PC-9 (cell line): ENCODE data around the gene CHSY1. TPM values are rescaled to one million over a fixed set of nuclear protein-coding genes. Genes with fewer than 3 reads are reported as not detected.

Source experiments
- BruUV-seq: library from RNA; stranded (reverse); fragments of 400-500 nt; replicated peaks from 2 replicates; lab custom pipeline; 2021; lab: Mats Ljungman, UMichigan
- CTCF ChIA-PET: fragments of 300-600 bp; sonication (Branson Sonifier 250); formaldehyde crosslinking; loops from one replicate; lab custom pipeline; 2022; ENCODE audit warnings: antibody characterized with exemption; lab: Charles Lee
- POLR2A ChIA-PET: fragments of 300-600 bp; sonication (Branson Sonifier 250); formaldehyde crosslinking; loops from one replicate; lab custom pipeline; 2022; ENCODE audit warnings: antibody characterized with exemption; ENCODE audit not compliant: unreplicated experiment; lab: Charles Lee
- DNase-seq, 2 experiments: peaks; one replicate each; pipeline versions ENCODE4 v3.0.0 to v3.0.0-alpha.2; 2015 to 2022; ENCODE audit warnings: mixed read lengths in 1 of 2
- H2AFZ ChIP-seq: fragments of 200-600 bp; sonication (generic); 2 replicates; pipeline ENCODE4 v1.8.1; 2017; ENCODE audit warnings: antibody characterized with exemption
- H3F3A ChIP-seq: fragments of 200-600 bp; sonication (generic); 2 replicates; pipeline ENCODE4 v1.8.1; 2017; ENCODE audit warnings: antibody characterized with exemption, mild to moderate bottlenecking, low read depth; ENCODE audit not compliant: insufficient read depth
- H3K27ac ChIP-seq: fragments of 200-600 bp; sonication (generic); 2 replicates; pipeline ENCODE4 v1.6.1; 2016; ENCODE audit warnings: mixed run types
- H3K27me3 ChIP-seq: fragments of 200-600 bp; sonication (generic); 2 replicates; pipeline ENCODE4 v1.6.1; 2016; ENCODE audit warnings: low read depth, mixed run types; ENCODE audit not compliant: insufficient read depth
- H3K36me3 ChIP-seq: fragments of 200-600 bp; sonication (generic); 2 replicates; pipeline ENCODE4 v1.6.1; 2016; ENCODE audit warnings: low read depth, mixed run types
- H3K4me1 ChIP-seq: fragments of 200-600 bp; sonication (generic); replicated peaks from 2 replicates; pipeline ENCODE4 v1.6.1; 2016; ENCODE audit warnings: mixed run types; ENCODE audit not compliant: insufficient read depth
- H3K4me2 ChIP-seq: fragments of 200-600 bp; sonication (generic); 2 replicates; pipeline ENCODE4 v1.6.1; 2017; ENCODE audit warnings: mixed run types
- H3K4me3 ChIP-seq: fragments of 200-600 bp; sonication (generic); 2 replicates; pipeline ENCODE4 v1.6.1; 2016; ENCODE audit warnings: mixed run types
- H3K79me2 ChIP-seq: fragments of 200-600 bp; sonication (generic); 2 replicates; pipeline ENCODE4 v1.6.1; 2017; ENCODE audit warnings: low read depth, mixed run types
- H3K9me2 ChIP-seq: fragments of 200-600 bp; sonication (generic); 2 replicates; pipeline ENCODE4 v1.8.1; 2017; ENCODE audit warnings: mild to moderate bottlenecking; ENCODE audit not compliant: insufficient read depth
- H3K9me3 ChIP-seq: fragments of 200-600 bp; sonication (generic); 2 replicates; pipeline ENCODE4 v1.8.1; 2016; ENCODE audit warnings: low read depth; ENCODE audit not compliant: insufficient read depth
- H4K20me1 ChIP-seq: fragments of 200-600 bp; sonication (generic); 2 replicates; pipeline ENCODE4 v1.8.1; 2017; ENCODE audit not compliant: insufficient read depth
- CTCF ChIP-seq: fragments of 200-600 bp; sonication (generic); conservative IDR thresholded peaks from 2 replicates; pipeline ENCODE4 v1.6.1; 2017; ENCODE audit warnings: mixed run types, antibody characterized with exemption, mild to moderate bottlenecking, moderate library complexity
- EZH2 ChIP-seq: fragments of 200-600 bp; sonication (generic); IDR thresholded peaks from 2 replicates; pipeline ENCODE4 v1.8.0; 2017; ENCODE audit warnings: antibody characterized with exemption, low read depth
- intact Hi-C: fragments of 100-400 bp; cut with micrococcal nuclease; formaldehyde crosslinking; loops from one replicate; pipeline ENCODE4 v1.10.0; 2022; ENCODE audit not compliant: unreplicated experiment
- total RNA-seq: library from RNA; stranded (reverse); gene quantifications from 2 replicates; pipeline ENCODE4 v1.2.3, GENCODE V29; 2021

CHSY1 gene
- total RNA-seq, 1 experiment from 2014 or later = 10.7 TPM

GRCh38 chr15:101228313-101228712, 23.5 kb downstream of the CHSY1 start:
- intact Hi-C loops = no loop called here
- Histone ChIP-seq H3K9me2 (no peaks in the 10 kb centered on the region), H3K4me1 (no peaks in the 10 kb centered on the region), H3K79me2 (peaks cover 19% of the 10 kb centered on the region; the same call in 1 of the 2 replicates), H3K27ac (no peak overlapping the region), H3K4me2 (no peak overlapping the region), H2AFZ (no peak overlapping the region), H3K27me3 (no peaks in the 10 kb centered on the region), H3F3A (no peaks in the 10 kb centered on the region), H3K36me3 (no peaks in the 10 kb centered on the region), H3K9me3 (no peaks in the 10 kb centered on the region), H4K20me1 (no peaks in the 10 kb centered on the region), H3K4me3 (no peak overlapping the region)
- TF ChIP-seq EZH2 (no peak), CTCF (no peak)
- no peak for DNase-seq
- no TSS peak for BruUV-seq
- POLR2A ChIA-PET = no interaction called here
- CTCF ChIA-PET = no interaction called here

- TF ChIP-seq CTCF (no peak), EZH2 (no peak)
- CTCF ChIA-PET = no interaction called here
- Histone ChIP-seq H3F3A (no peaks in the 10 kb centered on the region), H3K79me2 (peaks cover 12% of the 10 kb centered on the region; the same call in 1 of the 2 replicates), H3K4me3 (no peak overlapping the region), H3K9me2 (no peaks in the 10 kb centered on the region), H3K9me3 (no peaks in the 10 kb centered on the region), H3K27me3 (no peaks in the 10 kb centered on the region), H2AFZ (no peak overlapping the region), H4K20me1 (0 out of 2 replicates have a peak, but pooled peaks cover 8% of the 10 kb centered on the region), H3K4me2 (no peak overlapping the region), H3K4me1 (no peaks in the 10 kb centered on the region), H3K36me3 (no peaks in the 10 kb centered on the region), H3K27ac (no peak overlapping the region)
- intact Hi-C loops = no loop called here
- no TSS peak for BruUV-seq
- no peak for DNase-seq
- POLR2A ChIA-PET = no interaction called here
Measured at GRCh38 chr15:101225658-101226057, 26.2 kb downstream of the CHSY1 start.

- no peak for TF ChIP-seq CTCF
- TF ChIP-seq EZH2 = no peak
- H3K9me2 ChIP-seq = no peaks in the 10 kb centered on the region
- H3F3A ChIP-seq = no peaks in the 10 kb centered on the region
- no peaks in the 10 kb centered on the region; the same call in 1 of the 2 replicates for H3K79me2 ChIP-seq
- intact Hi-C loops = no loop called here
- POLR2A ChIA-PET = no interaction called here
- CTCF ChIA-PET = no interaction called here
- H4K20me1 ChIP-seq = 0 out of 2 replicates have a peak, but pooled peaks cover 8% of the 10 kb centered on the region
- H2AFZ ChIP-seq = no peak overlapping the region
- H3K36me3 ChIP-seq = no peaks in the 10 kb centered on the region
- DNase-seq = no peak
- H3K27me3 ChIP-seq = no peaks in the 10 kb centered on the region
- H3K4me1 ChIP-seq = no peaks in the 10 kb centered on the region
- no TSS peak for BruUV-seq
- H3K9me3 ChIP-seq = no peaks in the 10 kb centered on the region
- H3K4me3 ChIP-seq = no peak overlapping the region
- no peak overlapping the region for H3K27ac ChIP-seq
- no peak overlapping the region for H3K4me2 ChIP-seq
Measured at GRCh38 chr15:101221902-101222301, 29.9 kb downstream of the CHSY1 start.
